Stromal cell of bone marrow (primary cell): Measurements from ENCODE around the gene FOXJ3.

Source experiments
- DNase-seq: peaks from one replicate; pipeline ENCODE4 v3.0.0-alpha.2; 2012; ENCODE audit warnings: low read depth

The FOXJ3 gene

GRCh38 chr1:42334240-42335049 lies 590 bp downstream of the FOXJ3 start:
- DNase-seq = no peak

- no peak for DNase-seq
Observed at GRCh38 chr1:42333662-42334239, 1.3 kb downstream of the FOXJ3 start.

GRCh38 chr1:42332877-42333276 lies 2.2 kb downstream of the FOXJ3 start:
- DNase-seq = no peak

GRCh38 chr1:42330215-42330614 lies 4.8 kb downstream of the FOXJ3 start:
- DNase-seq = no peak

DNA sequence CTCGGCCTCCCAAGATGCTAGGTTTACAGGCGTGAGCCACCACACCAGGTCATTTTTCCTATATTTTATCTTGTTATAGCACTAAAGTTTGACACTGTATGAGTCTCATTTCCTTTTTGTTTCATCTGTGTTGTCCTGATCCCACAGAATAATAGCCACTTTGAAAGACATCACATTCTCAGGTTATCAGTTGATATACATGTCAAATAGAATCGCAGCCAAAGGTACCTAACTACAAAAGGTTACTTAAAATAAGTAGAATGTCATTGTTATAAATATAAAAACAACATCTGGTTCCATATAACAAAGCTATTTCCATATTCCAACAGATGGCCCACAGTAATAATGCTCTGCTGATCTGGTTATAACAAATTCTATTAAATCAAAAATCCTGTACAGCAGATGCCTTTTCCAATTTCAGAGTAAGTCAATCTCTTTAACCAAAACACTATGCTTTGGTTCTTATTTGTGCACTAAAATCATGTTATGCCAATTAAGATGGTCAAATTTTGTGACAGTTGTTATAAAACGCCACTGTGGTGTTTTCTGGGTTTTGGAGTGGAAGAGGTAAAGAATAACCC lies 6.0 kb downstream of the FOXJ3 start:
- no peak for DNase-seq

DNA sequence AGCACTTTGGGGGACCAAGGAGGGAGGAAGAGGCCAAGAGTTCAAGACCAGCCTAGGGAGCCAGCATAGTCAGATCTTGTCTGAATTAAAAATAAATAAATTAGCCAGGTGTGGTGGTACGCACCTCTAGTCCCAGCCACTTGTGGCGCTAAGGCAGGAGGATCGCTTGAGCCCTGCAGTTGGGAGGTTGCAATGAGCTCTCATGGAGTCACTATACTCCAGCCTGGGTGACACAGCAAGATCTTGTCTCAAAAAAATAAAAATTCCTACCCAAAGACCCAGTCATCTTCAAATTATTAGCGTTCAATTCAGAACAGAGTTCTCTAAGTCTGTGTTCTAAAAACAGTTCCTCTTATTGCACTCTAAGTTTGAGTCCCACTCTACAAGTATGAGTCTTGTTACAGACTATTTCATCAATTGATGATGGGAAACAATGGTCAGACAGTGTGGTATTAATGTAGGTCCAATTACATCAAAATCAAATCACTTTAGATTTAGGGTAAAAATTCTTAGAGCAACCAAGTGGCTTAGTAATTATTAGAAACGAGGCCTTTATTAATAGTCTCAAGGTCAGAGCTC lies 6.9 kb downstream of the FOXJ3 start:
- DNase-seq = no peak

DNA sequence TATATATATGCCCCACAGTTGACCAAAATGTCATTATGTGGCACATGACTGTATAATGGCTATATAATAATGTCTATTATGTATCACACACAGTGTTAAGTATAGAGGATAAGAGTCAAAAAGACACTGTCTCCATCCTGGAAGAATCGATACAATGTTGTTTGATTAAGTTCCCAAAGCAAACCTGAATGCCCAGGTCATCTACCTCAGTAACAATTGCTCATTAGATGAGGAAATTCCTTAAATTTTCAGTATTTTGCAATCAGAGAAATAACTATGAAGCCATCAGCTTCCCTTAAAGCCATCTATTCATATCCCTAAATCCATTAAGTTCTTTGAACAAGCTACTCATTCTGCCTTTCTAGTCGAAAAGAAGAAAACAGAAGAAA lies 10.0 kb downstream of the FOXJ3 start:
- no peak for DNase-seq

- no peak for DNase-seq
Observed at GRCh38 chr1:42324398-42325013, 10.5 kb downstream of the FOXJ3 start.

DNA sequence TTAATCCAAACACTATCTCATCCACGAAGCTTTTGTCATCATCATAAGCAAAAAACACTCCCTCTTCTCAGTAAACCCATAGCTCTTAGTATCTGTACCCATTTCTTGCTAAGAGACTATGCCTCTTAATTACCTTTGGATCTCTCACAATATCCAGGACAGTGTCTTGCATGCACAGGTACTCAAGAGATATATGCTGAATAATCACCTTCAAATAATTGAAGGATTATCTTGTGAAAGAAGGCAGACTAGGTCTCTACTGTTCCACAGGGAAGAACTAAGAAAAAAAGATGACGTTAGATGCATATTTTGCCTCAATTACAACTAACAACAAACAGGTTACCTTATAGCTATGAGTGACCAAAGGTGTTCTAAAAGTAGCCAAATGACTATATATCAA lies 11.5 kb downstream of the FOXJ3 start:
- no peak for DNase-seq

GRCh38 chr1:42322577-42322976 lies 12.5 kb downstream of the FOXJ3 start:
- DNase-seq = no peak

- no peak for DNase-seq
Observed at GRCh38 chr1:42321731-42322130, 13.3 kb downstream of the FOXJ3 start.

- no peak for DNase-seq
Observed at GRCh38 chr1:42320708-42321107, 14.3 kb downstream of the FOXJ3 start.

DNA sequence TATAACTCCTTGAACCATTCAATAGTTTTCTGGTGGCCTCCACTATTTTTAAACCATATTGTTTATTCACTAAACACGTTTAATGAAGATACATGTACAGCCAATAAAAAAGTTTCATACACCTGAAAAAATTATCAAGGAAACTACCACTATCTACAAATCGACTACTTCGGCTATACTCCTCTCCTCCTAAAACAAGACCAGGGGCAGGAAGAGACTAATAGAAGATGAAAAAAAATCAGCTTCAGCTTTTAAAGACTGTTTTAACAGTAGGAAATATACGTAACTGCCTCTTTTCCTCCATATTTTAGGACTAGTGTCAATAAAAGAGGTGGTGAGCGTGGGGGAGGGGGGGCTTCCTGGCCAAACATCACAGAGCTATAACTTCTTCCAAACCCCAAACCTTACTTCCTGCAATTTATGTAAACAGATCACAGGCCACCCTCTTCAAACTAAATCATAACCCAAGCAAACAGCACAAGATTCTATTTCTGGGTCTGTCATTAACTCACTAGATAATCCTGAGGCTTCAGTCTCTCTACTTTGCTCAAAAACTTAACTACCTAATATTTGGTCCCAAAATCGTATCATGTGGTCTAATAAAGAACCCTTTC lies 15.1 kb downstream of the FOXJ3 start:
- no peak for DNase-seq

GRCh38 chr1:42319128-42319851 lies 15.7 kb downstream of the FOXJ3 start:
- no peak for DNase-seq

DNA sequence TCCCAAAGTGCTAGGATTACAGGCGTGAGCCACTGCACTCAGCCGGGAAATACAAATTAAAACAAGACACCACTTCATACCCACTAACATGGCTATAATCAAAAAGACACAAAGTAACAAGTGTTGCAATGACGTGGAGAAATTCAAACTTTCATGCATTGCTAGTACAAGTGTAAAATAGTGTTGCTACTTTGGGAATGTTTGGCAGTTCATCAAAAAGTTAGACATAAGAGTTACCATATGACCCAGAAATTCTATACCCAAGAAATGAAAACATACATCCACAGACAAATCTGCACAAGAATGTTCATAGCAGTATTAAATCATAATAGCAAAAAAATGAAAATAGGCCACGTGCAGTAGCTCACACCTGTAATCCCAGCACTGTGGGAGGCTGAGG lies 16.4 kb downstream of the FOXJ3 start:
- no peak for DNase-seq

- no peak for DNase-seq
Observed at GRCh38 chr1:42317308-42317707, 17.7 kb downstream of the FOXJ3 start.

DNA sequence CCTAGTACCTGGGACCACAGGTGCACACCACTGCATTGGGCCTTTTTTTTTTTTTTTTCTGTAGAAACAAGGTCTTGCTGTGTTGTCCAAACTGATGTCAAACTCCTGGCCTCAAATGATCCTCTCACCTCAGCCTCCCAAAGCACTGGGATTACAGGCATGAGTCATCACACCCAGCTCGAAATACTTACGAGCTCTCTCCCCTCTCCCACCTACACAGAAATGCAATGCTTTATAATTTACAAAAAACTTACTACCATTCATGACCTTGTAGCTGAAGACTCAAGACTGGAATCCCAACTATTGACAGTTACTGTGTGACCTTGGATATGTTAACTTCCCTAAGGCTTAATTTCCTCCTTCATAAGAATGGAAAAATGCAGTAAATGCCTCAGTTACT lies 18.7 kb downstream of the FOXJ3 start:
- no peak for DNase-seq

DNA sequence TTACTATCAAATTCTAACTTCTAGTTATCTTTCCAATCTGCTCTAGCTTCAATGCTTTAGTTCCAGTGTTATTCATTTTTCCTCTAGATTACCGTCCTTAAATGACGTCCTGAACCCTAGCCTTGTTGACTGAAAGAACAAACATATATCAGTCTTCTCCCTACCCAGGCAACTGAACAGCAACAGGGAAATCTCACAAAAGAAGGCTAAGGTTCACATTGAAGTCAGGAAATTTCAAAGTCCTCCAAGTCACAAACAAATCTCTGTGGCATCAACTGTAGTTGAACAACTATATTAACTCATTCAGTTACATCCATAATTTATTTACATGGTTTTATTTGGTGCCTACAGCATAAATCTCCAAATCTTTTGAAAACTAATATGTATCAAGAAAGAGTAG lies 19.5 kb downstream of the FOXJ3 start:
- no peak for DNase-seq

GRCh38 chr1:42313970-42314369 lies 21.1 kb downstream of the FOXJ3 start:
- no peak for DNase-seq

DNA sequence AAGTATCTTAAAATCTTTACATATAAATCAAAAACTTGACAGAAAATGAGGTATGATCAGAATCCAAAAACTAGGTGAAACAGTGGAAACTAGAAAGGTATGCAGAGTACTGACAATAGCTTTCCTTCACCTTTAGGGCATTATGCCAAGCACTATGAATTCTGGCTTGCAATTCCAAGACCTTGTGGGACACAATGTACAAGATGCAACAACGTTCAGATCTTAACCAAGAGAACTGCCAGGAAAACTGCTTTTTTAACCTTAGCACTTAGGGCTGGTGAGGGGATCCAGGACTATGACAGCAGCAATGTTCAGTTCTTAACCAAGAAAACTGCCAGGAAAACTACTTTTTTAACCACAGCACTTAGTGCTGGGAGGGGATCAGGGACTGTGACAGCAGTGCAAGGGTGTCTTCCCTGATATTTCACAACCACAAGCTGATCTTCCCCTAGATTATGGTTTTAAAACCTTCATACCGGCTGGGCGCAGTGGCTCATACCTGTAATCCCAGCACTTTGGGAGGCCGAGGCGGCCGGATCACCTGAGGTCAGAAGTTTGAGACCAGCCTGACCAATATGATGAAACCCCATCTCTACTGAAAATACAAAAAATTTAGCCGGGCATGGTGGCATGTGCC lies 22.3 kb downstream of the FOXJ3 start:
- no peak for DNase-seq

DNA sequence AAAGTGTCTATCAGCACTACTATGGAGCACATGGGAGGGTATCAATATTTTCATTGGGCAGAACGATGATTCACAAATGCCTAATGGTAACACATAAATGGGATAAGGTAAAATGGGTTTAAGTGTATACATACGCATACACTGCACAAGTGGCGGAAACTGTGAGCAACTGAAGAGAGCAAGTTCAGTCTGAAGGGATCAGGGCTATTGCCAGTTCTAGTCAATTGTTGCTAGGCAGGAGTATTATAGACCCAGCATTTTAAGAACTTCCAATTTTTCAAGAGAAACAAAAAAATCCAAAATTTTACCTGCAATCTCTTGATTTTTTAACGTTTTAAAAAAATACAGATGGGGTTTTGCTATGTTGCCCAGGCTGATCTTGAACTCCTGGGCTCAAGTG lies 23.1 kb downstream of the FOXJ3 start:
- DNase-seq = no peak
